ENCODE measurements around the gene ULK4.
"Not testable (repeated sequence)": the region's sequence is repeated elsewhere in the genome, so short reads cannot be mapped to it uniquely, and the experiment has no call there.

The ULK4 gene

DNA sequence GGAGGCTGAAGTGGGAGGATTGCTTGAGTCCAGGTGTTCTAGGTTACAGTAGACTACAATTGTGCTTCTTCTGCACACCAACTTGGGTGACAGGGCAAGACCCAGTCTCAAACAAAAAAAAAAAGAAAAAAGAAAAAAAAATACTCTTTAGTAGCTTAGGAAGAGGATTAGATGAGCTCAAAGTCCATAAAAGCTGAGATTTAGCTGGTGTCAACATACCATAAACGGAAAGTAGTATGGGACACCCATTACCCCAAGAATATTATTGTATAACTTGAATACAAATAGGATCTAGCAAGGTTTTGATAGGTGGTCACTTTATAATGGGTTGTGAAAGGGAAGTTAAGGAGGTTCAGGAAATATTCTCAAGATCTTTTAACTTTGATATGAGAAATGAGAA, 38.0 kb upstream of the ULK4 start:
- no peak for TF ChIP-seq CTCF (conservative IDR thresholded peaks at IDR 0.05)
- no peak overlapping the region for H3K27ac ChIP-seq

- no peak for TF ChIP-seq CTCF (conservative IDR thresholded peaks at IDR 0.05)
- H3K27ac ChIP-seq = no peak overlapping the region
These were observed 36.0 kb upstream of the ULK4 start for GRCh38 chr3:41997702-41998550.

- no peak overlapping the region for H3K27ac ChIP-seq
- no peak for TF ChIP-seq CTCF (conservative IDR thresholded peaks at IDR 0.05)
These were observed 29.5 kb upstream of the ULK4 start for GRCh38 chr3:41991437-41991836.

- no peak for TF ChIP-seq CTCF (conservative IDR thresholded peaks at IDR 0.05)
- no peak overlapping the region for H3K27ac ChIP-seq
These were observed 27.6 kb upstream of the ULK4 start for GRCh38 chr3:41989518-41989917.

DNA sequence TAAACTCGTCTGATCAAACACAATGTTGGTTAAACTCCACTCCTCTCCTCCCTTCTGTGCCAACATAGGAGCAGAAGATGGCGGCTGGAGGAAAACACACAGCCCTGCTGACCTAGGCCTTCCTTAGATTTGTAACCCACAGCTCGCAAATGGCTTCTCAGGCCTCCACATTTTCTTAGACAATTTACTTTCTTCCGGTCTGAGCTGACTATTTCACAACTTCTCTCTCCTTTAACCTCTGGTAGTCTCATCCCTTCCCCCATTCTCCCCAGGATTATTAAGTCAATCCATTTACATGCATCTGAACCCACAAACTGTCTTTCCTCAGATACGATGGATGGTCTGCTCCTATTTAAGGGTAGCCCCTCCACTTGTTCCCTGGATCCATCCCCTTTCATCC, 25.7 kb upstream of the ULK4 start:
- no peak for TF ChIP-seq CTCF (conservative IDR thresholded peaks at IDR 0.05)
- no peak overlapping the region for H3K27ac ChIP-seq

GRCh38 chr3:41986561-41986960, 24.7 kb upstream of the ULK4 start:
- no peak for TF ChIP-seq CTCF (conservative IDR thresholded peaks at IDR 0.05)
- no peak overlapping the region for H3K27ac ChIP-seq

GRCh38 chr3:41985018-41985417, 23.1 kb upstream of the ULK4 start:
- no peak overlapping the region for H3K27ac ChIP-seq
- no peak for TF ChIP-seq CTCF (conservative IDR thresholded peaks at IDR 0.05)

GRCh38 chr3:41983091-41983490, 21.2 kb upstream of the ULK4 start:
- not testable (repeated sequence) for H3K27ac ChIP-seq

GRCh38 chr3:41977401-41977800, 15.5 kb upstream of the ULK4 start:
- H3K27ac ChIP-seq = not testable (repeated sequence)

Data from VCaP (cell line).